HL-60 (cell line): ENCODE measurements around the gene SH3BP5.

ENCODE experiments used
- DNase-seq, 2 experiments: peaks; one replicate each; pipeline ENCODE4 v3.0.0-alpha.2; 2010 to 2020; ENCODE audit warnings: low read depth in 1 of 2, low spot score in 1 of 2
- H3K27ac ChIP-seq: fragments of 250-450 bp; sonication (Bioruptor Pico); replicated peaks from 2 replicates; pipeline ENCODE4 v1.5.1; 2020; ENCODE audit warnings: mild to moderate bottlenecking, moderate library complexity
- H3K27me3 ChIP-seq: fragments of 250-450 bp; sonication (Bioruptor Pico); 2 replicates; pipeline ENCODE4 v1.5.1; 2021; ENCODE audit warnings: mild to moderate bottlenecking, moderate library complexity; ENCODE audit not compliant: insufficient read depth, poor library complexity, severe bottlenecking
- H3K4me3 ChIP-seq: replicated peaks from 2 replicates; pipeline ENCODE4 v1.5.1; 2011; ENCODE audit warnings: mild to moderate bottlenecking, control low read depth, low read length; ENCODE audit not compliant: insufficient read depth
- CTCF ChIP-seq: IDR thresholded peaks from one replicate; pipeline ENCODE4 v1.5.1; 2011; ENCODE audit warnings: low read length, control low read depth, inconsistent platforms; ENCODE audit not compliant: insufficient read depth
- GABPA ChIP-seq: IDR thresholded peaks from 2 replicates; pipeline ENCODE4 v1.6.1; 2012; ENCODE audit warnings: low read depth
- POLR2AphosphoS5 ChIP-seq: IDR thresholded peaks from 2 replicates; pipeline ENCODE4 v1.6.1; 2012; ENCODE audit warnings: low read depth
- REST ChIP-seq: IDR thresholded peaks from 2 replicates; pipeline ENCODE4 v1.6.1; 2012; ENCODE audit warnings: low read depth; ENCODE audit not compliant: insufficient replicate concordance
- SPI1 ChIP-seq: IDR thresholded peaks from 2 replicates; pipeline ENCODE4 v1.6.1; 2012; ENCODE audit warnings: low read depth, mild to moderate bottlenecking, borderline replicate concordance

Gene SH3BP5

GRCh38 chr3:15223685-15224572, 108.5 kb downstream of the SH3BP5 start:
- H3K27ac ChIP-seq = no peak overlapping the region
- no peaks in the 10 kb centered on the region for H3K27me3 ChIP-seq
- H3K4me3 ChIP-seq = no peak overlapping the region
- no peak for DNase-seq
- TF ChIP-seq POLR2AphosphoS5 = no peak
- TF ChIP-seq GABPA = no peak
- no peak for TF ChIP-seq REST
- TF ChIP-seq SPI1 = no peak
- no peak for TF ChIP-seq CTCF

- DNase-seq = no peak
These were observed 110.7 kb downstream of the SH3BP5 start for GRCh38 chr3:15221574-15222217.

More at GRCh38 chr3:15221574-15222217, 110.7 kb downstream of the SH3BP5 start:
- H3K27ac ChIP-seq = no peak overlapping the region
- TF ChIP-seq CTCF (no peak), POLR2AphosphoS5 (no peak), REST (no peak), SPI1 (no peak), GABPA (no peak)
- H3K27me3 ChIP-seq = no peaks in the 10 kb centered on the region
- H3K4me3 ChIP-seq = no peak overlapping the region
